ENCODE data around the gene ERGIC3. TPM values are rescaled to one million over a fixed set of nuclear protein-coding genes. Genes with fewer than 3 reads are reported as not detected.

ERGIC3 gene
- polyA plus RNA-seq, 1 of the 3 experiments (the other 2 are of a cell fraction), result 661 TPM

DNA sequence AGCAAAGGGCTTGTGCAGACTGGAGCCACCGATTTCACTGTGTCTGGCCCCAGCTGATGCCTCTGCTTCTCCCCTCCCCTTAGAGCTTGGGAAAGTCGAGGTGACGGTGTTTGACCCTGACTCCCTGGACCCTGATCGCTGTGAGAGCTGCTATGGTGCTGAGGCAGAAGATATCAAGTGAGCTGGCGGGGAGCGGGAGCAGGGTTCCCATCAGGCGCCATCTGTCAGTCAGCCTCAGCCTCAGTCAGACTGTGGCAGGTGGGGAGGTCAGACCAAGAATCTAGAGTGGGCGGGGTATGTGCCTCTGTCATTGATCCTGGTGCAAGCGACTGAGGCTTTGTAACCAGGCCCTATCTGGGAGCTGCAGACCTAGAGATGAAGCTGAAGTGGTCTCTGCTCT is 5.5 kb downstream of the ERGIC3 start:
- H3K36me3 ChIP-seq (replicated peaks in 1 of 2; ENCODE audit: control insufficient read depth in 1 of 2, insufficient read depth in 2 of 2, low read length in 1 of 2), result peaks cover 48 to 53% of the 10 kb centered on the region in 2 experiments
- ChIA-PET POLR2A (no interaction called here), CTCF (no interaction called here)
- peaks cover 0 to 9% of the 10 kb centered on the region in 2 experiments; a peak in 2 of 4 replicates for H3K4me1 ChIP-seq (ENCODE audit: control insufficient read depth in 1 of 2, insufficient read depth in 2 of 2, low read depth in 1 of 2, low read length in 1 of 2)
- H3K27ac ChIP-seq (ENCODE audit: low read depth in 2 of 2, low read length in 1 of 2), result no peak overlapping the region
- 84% methylated on average over 7 of the region's 9 CpGs for WGBS (ENCODE audit: low lambda C conversion rate)
- peaks cover 16% of the 10 kb centered on the region for H3K79me2 ChIP-seq (ENCODE audit: insufficient read depth)
- TF ChIP-seq POLR2AphosphoS5 (IDR thresholded peaks at IDR 0.05; ENCODE audit: low read depth, low read length), result no peak
- TF ChIP-seq TAF1 (IDR thresholded peaks at IDR 0.05; ENCODE audit: borderline replicate concordance, low read depth, low read length), result no peak
- TF ChIP-seq JUND (IDR thresholded peaks at IDR 0.05), result no peak
- TF ChIP-seq YY1 (IDR thresholded peaks at IDR 0.05; ENCODE audit: low read depth), result no peak
- TF ChIP-seq, protein P1, sequence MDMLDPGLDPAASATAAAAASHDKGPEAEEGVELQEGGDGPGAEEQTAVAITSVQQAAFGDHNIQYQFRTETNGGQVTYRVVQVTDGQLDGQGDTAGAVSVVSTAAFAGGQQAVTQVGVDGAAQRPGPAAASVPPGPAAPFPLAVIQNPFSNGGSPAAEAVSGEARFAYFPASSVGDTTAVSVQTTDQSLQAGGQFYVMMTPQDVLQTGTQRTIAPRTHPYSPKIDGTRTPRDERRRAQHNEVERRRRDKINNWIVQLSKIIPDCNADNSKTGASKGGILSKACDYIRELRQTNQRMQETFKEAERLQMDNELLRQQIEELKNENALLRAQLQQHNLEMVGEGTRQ (IDR thresholded peaks at IDR 0.05; ENCODE audit: borderline replicate concordance, low read depth, low read length), result no peak
- TF ChIP-seq RFX5 (IDR thresholded peaks at IDR 0.05; ENCODE audit: low read length), result no peak
- H3K4me3 ChIP-seq (ENCODE audit: low read depth in 2 of 2, low read length in 1 of 2), result no peak overlapping the region
- no peaks in the 10 kb centered on the region for H3K27me3 ChIP-seq (ENCODE audit: insufficient read depth)
- peaks cover 3% of the 10 kb centered on the region for H3F3A ChIP-seq (replicated peaks; ENCODE audit: insufficient read depth)
- no peak overlapping the region for H2AFZ ChIP-seq (ENCODE audit: low read depth)
- no peaks in the 10 kb centered on the region for H3K9me2 ChIP-seq
- H4K20me1 ChIP-seq (ENCODE audit: insufficient read depth), result no peaks in the 10 kb centered on the region
- no peak overlapping the region for H3K4me2 ChIP-seq
- H3K9me3 ChIP-seq, result no peaks in the 10 kb centered on the region
- no peak overlapping the region for H3K9ac ChIP-seq
- DNase-seq, result no peak

DNA sequence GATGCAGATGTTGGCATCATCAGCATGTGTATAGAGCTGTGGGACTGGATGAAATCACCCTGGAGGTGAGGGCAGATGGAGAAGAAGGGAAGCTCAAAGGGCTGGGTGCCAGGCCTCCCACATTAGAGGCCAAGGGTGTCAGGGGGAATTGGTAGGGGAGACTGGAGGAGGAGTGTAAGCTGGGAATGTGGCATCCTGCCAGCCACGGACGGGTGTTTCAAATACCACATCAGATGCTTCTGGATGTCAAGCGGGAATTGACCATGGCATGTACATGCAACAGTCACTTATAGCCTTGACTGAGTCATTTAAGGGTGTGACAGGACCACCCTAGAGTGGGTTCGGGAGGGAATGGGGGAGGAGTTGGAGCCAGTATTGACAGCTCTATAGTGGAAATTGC is 9.6 kb downstream of the ERGIC3 start:
- no peaks in the 10 kb centered on the region for H3K4me1 ChIP-seq (ENCODE audit: control insufficient read depth in 1 of 2, insufficient read depth in 2 of 2, low read depth in 1 of 2, low read length in 1 of 2)
- ChIA-PET CTCF (no interaction called here), POLR2A (interaction anchor here (0.7 kb wide), 1 partner anchor 9 kb away, joined by 3 read pairs; the partner anchor contains the start of gene ERGIC3)
- WGBS (ENCODE audit: low lambda C conversion rate), result 92% methylated on average over 4 of the region's 4 CpGs
- TF ChIP-seq, protein P1 (IDR thresholded peaks at IDR 0.05; ENCODE audit: borderline replicate concordance, low read depth, low read length), result no peak
- TF ChIP-seq SMC3 (IDR thresholded peaks at IDR 0.05; ENCODE audit: low read depth, low read length) (no peak), TEAD4 (IDR thresholded peaks at IDR 0.05; ENCODE audit: borderline replicate concordance, insufficient read depth) (no peak), NFIC (IDR thresholded peaks at IDR 0.05; ENCODE audit: borderline replicate concordance) (no peak), RXRA (IDR thresholded peaks at IDR 0.05; ENCODE audit: borderline replicate concordance, low read depth) (no peak), JUND (IDR thresholded peaks at IDR 0.05) (no peak), FOXM1 (IDR thresholded peaks at IDR 0.05; ENCODE audit: low read depth) (no peak), POLR2AphosphoS5 (IDR thresholded peaks at IDR 0.05; ENCODE audit: low read depth, low read length) (no peak), NRF1 (IDR thresholded peaks at IDR 0.05; ENCODE audit: low read depth, low read length) (no peak)
- TF ChIP-seq, protein P2, sequence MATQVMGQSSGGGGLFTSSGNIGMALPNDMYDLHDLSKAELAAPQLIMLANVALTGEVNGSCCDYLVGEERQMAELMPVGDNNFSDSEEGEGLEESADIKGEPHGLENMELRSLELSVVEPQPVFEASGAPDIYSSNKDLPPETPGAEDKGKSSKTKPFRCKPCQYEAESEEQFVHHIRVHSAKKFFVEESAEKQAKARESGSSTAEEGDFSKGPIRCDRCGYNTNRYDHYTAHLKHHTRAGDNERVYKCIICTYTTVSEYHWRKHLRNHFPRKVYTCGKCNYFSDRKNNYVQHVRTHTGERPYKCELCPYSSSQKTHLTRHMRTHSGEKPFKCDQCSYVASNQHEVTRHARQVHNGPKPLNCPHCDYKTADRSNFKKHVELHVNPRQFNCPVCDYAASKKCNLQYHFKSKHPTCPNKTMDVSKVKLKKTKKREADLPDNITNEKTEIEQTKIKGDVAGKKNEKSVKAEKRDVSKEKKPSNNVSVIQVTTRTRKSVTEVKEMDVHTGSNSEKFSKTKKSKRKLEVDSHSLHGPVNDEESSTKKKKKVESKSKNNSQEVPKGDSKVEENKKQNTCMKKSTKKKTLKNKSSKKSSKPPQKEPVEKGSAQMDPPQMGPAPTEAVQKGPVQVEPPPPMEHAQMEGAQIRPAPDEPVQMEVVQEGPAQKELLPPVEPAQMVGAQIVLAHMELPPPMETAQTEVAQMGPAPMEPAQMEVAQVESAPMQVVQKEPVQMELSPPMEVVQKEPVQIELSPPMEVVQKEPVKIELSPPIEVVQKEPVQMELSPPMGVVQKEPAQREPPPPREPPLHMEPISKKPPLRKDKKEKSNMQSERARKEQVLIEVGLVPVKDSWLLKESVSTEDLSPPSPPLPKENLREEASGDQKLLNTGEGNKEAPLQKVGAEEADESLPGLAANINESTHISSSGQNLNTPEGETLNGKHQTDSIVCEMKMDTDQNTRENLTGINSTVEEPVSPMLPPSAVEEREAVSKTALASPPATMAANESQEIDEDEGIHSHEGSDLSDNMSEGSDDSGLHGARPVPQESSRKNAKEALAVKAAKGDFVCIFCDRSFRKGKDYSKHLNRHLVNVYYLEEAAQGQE (IDR thresholded peaks at IDR 0.05; ENCODE audit: low read depth, low read length), result no peak
- TF ChIP-seq, protein P3, sequence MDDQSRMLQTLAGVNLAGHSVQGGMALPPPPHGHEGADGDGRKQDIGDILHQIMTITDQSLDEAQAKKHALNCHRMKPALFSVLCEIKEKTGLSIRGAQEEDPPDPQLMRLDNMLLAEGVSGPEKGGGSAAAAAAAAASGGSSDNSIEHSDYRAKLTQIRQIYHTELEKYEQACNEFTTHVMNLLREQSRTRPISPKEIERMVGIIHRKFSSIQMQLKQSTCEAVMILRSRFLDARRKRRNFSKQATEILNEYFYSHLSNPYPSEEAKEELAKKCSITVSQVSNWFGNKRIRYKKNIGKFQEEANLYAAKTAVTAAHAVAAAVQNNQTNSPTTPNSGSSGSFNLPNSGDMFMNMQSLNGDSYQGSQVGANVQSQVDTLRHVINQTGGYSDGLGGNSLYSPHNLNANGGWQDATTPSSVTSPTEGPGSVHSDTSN (IDR thresholded peaks at IDR 0.05), result no peak
- TF ChIP-seq, protein P4, sequence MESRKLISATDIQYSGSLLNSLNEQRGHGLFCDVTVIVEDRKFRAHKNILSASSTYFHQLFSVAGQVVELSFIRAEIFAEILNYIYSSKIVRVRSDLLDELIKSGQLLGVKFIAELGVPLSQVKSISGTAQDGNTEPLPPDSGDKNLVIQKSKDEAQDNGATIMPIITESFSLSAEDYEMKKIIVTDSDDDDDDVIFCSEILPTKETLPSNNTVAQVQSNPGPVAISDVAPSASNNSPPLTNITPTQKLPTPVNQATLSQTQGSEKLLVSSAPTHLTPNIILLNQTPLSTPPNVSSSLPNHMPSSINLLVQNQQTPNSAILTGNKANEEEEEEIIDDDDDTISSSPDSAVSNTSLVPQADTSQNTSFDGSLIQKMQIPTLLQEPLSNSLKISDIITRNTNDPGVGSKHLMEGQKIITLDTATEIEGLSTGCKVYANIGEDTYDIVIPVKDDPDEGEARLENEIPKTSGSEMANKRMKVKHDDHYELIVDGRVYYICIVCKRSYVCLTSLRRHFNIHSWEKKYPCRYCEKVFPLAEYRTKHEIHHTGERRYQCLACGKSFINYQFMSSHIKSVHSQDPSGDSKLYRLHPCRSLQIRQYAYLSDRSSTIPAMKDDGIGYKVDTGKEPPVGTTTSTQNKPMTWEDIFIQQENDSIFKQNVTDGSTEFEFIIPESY (IDR thresholded peaks at IDR 0.05; ENCODE audit: borderline replicate concordance, low read depth), result no peak
- H2AFZ ChIP-seq (ENCODE audit: low read depth), result no peak overlapping the region
- H4K20me1 ChIP-seq (ENCODE audit: insufficient read depth), result no peaks in the 10 kb centered on the region
- no peak overlapping the region for H3K4me3 ChIP-seq (ENCODE audit: low read depth in 2 of 2, low read length in 1 of 2)
- H3K9ac ChIP-seq, result no peak overlapping the region
- no peaks in the 10 kb centered on the region for H3K27me3 ChIP-seq (ENCODE audit: insufficient read depth)
- peaks cover 30 to 68% of the 10 kb centered on the region in 2 experiments for H3K36me3 ChIP-seq (replicated peaks in 1 of 2; ENCODE audit: control insufficient read depth in 1 of 2, insufficient read depth in 2 of 2, low read length in 1 of 2)
- H3K9me2 ChIP-seq, result no peaks in the 10 kb centered on the region
- no peak overlapping the region for H3K27ac ChIP-seq (ENCODE audit: low read depth in 2 of 2, low read length in 1 of 2)
- no peak for DNase-seq
- no peaks in the 10 kb centered on the region for H3K9me3 ChIP-seq
- H3K79me2 ChIP-seq (ENCODE audit: insufficient read depth), result no peaks in the 10 kb centered on the region
- no peaks in the 10 kb centered on the region for H3F3A ChIP-seq (replicated peaks; ENCODE audit: insufficient read depth)
- H3K4me2 ChIP-seq, result no peak overlapping the region
